Liver (tissue), 9 donors: ENCODE measurements around the gene IPPK. TPM values are rescaled to one million over a fixed set of nuclear protein-coding genes. Genes with fewer than 3 reads are reported as not detected.

ENCODE experiments used
- DNase-seq: peaks from one replicate; pipeline ENCODE4 v3.0.0-alpha.2; 2017; ENCODE audit warnings: low spot score
- H3K27ac ChIP-seq, 2 donors: one replicate each; pipeline ENCODE4 v1.7.0; 2013; ENCODE audit warnings: inconsistent platforms in 2 of 2, low read length in 2 of 2, control low read depth in 1 of 2, low read depth in 1 of 2, mild to moderate bottlenecking in 1 of 2
- H3K27me3 ChIP-seq, 4 donors: one replicate each; pipeline versions ENCODE4 v1.6.1 to v1.7.0; 2013; ENCODE audit warnings: low read length in 3 of 4, inconsistent platforms in 1 of 4, mild to moderate bottlenecking in 1 of 4, moderate library complexity in 1 of 4; ENCODE audit not compliant: control insufficient read depth in 4 of 4, insufficient read depth in 4 of 4
- H3K36me3 ChIP-seq, 4 donors: one replicate each; pipeline versions ENCODE4 v1.6.1 to v1.7.0; 2013; ENCODE audit warnings: low read length in 3 of 4, mild to moderate bottlenecking in 3 of 4, low read depth in 1 of 4, moderate library complexity in 1 of 4; ENCODE audit not compliant: control insufficient read depth in 4 of 4, insufficient read depth in 3 of 4
- H3K4me1 ChIP-seq, 4 donors: one replicate each; pipeline versions ENCODE4 v1.6.1 to v1.7.0; 2013; ENCODE audit warnings: low read length in 3 of 4, mild to moderate bottlenecking in 3 of 4, moderate library complexity in 1 of 4; ENCODE audit not compliant: control insufficient read depth in 4 of 4, insufficient read depth in 4 of 4
- H3K4me3 ChIP-seq, 3 donors: one replicate each; pipeline versions ENCODE4 v1.6.1 to v1.7.0; 2013; ENCODE audit warnings: low read length in 3 of 3, control low read depth in 1 of 3, low read depth in 1 of 3, mild to moderate bottlenecking in 1 of 3
- H3K9ac ChIP-seq, 2 donors: one replicate each; pipeline ENCODE4 v1.7.0; 2013; ENCODE audit warnings: low read length in 2 of 2, mild to moderate bottlenecking in 2 of 2, moderate library complexity in 2 of 2, control low read depth in 1 of 2, low read depth in 1 of 2
- H3K9me3 ChIP-seq, 4 donors: one replicate each; pipeline versions ENCODE4 v1.6.1 to v1.7.0; 2013; ENCODE audit warnings: low read length in 3 of 4; ENCODE audit not compliant: control insufficient read depth in 4 of 4
- CTCF ChIP-seq: fragments of 150-350 bp; IDR thresholded peaks from 2 replicates; pipeline ENCODE4 v1.5.1; 2017; ENCODE audit warnings: improper control_type of control experiment, low read depth, low read length; ENCODE audit not compliant: missing input control
- EGR1 ChIP-seq, 2 donors: IDR thresholded peaks; 2 replicates each; pipeline ENCODE4 v1.6.1; 2016 to 2018; ENCODE audit warnings: antibody characterized with exemption in 2 of 2, low read depth in 2 of 2
- FOXA1 ChIP-seq: IDR thresholded peaks from 2 replicates; pipeline ENCODE4 v1.6.1; 2016; ENCODE audit warnings: antibody characterized with exemption
- FOXA2 ChIP-seq: IDR thresholded peaks from 2 replicates; pipeline ENCODE4 v1.6.1; 2016; ENCODE audit warnings: antibody characterized with exemption
- GABPA ChIP-seq, 2 donors: IDR thresholded peaks in 1 of 2; conservative IDR thresholded peaks in 1 of 2; 2 replicates each; pipeline ENCODE4 v1.6.1; 2016; ENCODE audit warnings: antibody characterized with exemption in 2 of 2, mild to moderate bottlenecking in 1 of 2, moderate library complexity in 1 of 2
- HNF4A ChIP-seq, 2 donors: conservative IDR thresholded peaks; 2 replicates each; pipeline ENCODE4 v1.6.1; 2016; ENCODE audit warnings: antibody characterized with exemption in 2 of 2, mild to moderate bottlenecking in 2 of 2
- MAX ChIP-seq: IDR thresholded peaks from 2 replicates; pipeline ENCODE4 v1.6.1; 2016; ENCODE audit warnings: antibody characterized with exemption
- NR2F2 ChIP-seq: IDR thresholded peaks from 2 replicates; pipeline ENCODE4 v1.6.1; 2016; ENCODE audit warnings: antibody characterized with exemption
- RAD21 ChIP-seq, 2 donors: IDR thresholded peaks; 2 replicates each; pipeline ENCODE4 v1.6.1; 2016; ENCODE audit warnings: antibody characterized with exemption in 2 of 2, mild to moderate bottlenecking in 2 of 2
- REST ChIP-seq: IDR thresholded peaks from 2 replicates; pipeline ENCODE4 v1.6.1; 2016; ENCODE audit warnings: antibody characterized with exemption, mild to moderate bottlenecking
- RXRA ChIP-seq, 2 donors: IDR thresholded peaks; 2 replicates each; pipeline ENCODE4 v1.6.1; 2017 to 2018; ENCODE audit warnings: antibody characterized with exemption in 2 of 2, mild to moderate bottlenecking in 1 of 2
- SP1 ChIP-seq: IDR thresholded peaks from 2 replicates; pipeline ENCODE4 v1.6.1; 2018; ENCODE audit warnings: antibody characterized with exemption, mild to moderate bottlenecking
- TAF1 ChIP-seq: conservative IDR thresholded peaks from 2 replicates; pipeline ENCODE4 v1.6.1; 2016; ENCODE audit warnings: antibody characterized with exemption, mild to moderate bottlenecking
- WGBS: extraction: QIAGEN DNeasy Blood & Tissue Kit; methylation state at CpG from one replicate; pipeline ENCODE4 v1.1.7; 2013; 5-methylcytosine and 5-hydroxymethylcytosine counted together
- polyA plus RNA-seq, 2 donors: library from polyadenylated mRNA; stranded (reverse) in 1 of 2; unstranded in 1 of 2; fragments of 200-250 nt in 1 of 2; fragments of >200 nt in 1 of 2; fragmentation: Nextera tagmentation in 1 of 2; extraction: Ambion mirVana in 1 of 2; gene quantifications; one replicate each; pipeline versions ENCODE4 v1.2.1 to v1.2.3, GENCODE V29; 2013 to 2015
- total RNA-seq, 2 donors: library from RNA; depleted of rRNA; stranded (reverse); fragments of >200 nt; gene quantifications; one replicate each; pipeline ENCODE4 v1.2.3, GENCODE V29; 2014
- TF ChIP-seq, protein P1 (sequence below): IDR thresholded peaks from 2 replicates; pipeline ENCODE4 v1.6.1; 2016; ENCODE audit warnings: antibody characterized with exemption
- donor health status: healthy.
- donor health status: healthy.
- donor health status: healthy.
- donor health status: healthy.
- donor health status: healthy.

The IPPK gene
- total and polyA plus RNA-seq, 4 donors = 2.1 to 5.9 (median 3.6) TPM

DNA sequence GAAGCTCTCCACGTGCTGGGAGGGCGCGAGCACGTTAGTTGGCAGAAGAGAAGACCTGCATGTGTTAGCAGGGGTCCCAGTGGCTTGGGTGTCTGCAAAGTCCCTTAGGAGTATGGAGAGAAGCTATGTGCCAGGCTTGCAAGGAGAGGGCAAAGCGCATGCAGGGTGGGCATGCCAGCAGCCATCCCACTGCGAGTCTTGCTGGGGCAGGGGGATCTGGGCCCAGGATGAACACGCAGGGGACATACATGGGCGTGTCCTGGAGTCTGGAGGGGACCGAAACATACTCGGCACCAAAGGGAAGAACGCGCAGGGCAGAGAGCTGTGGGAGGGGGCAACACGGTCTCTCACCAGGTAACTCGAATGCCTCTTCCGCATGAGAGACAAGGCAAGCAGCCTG lies 43.6 kb upstream of the IPPK start:
- 93% methylated on average over 15 of the region's 15 CpGs for WGBS
- H3K36me3 ChIP-seq = peaks cover 9 to 50% (median 30%) of the 10 kb centered on the region in 4 donors

DNA sequence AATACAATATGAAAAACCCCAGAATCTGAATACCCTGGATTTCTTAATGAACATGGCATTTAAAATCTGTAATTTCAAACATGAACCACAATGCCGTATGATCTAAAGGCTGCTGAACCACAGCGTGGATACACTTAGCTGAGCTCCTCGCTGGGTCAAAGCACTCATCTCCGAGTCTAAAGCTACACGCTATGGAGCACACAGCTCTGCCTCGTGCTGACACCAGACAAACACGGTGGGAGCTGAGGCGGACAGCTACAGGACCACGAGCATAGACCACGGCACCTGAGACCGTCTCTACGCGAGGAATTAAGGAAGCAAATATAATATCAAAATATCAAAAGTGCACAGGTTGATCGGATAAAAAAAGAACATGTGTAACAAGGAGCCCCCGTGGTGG lies 42.8 kb upstream of the IPPK start:
- Histone ChIP-seq H3K36me3 (peaks cover 4 to 43% (median 26%) of the 10 kb centered on the region in 4 donors), H3K9ac (no peak overlapping the region), H3K4me3 (no peak overlapping the region), H3K9me3 (no peaks in the 10 kb centered on the region), H3K27me3 (no peaks in the 10 kb centered on the region), H3K27ac (no peak overlapping the region), H3K4me1 (peaks cover 0 to 4% (median 0%) of the 10 kb centered on the region in 4 donors)
- 97% methylated on average over 15 of the region's 15 CpGs for WGBS
- no peak for TF ChIP-seq TAF1
- TF ChIP-seq FOXA2 = no peak
- no peak for TF ChIP-seq MAX
- TF ChIP-seq, protein P1, sequence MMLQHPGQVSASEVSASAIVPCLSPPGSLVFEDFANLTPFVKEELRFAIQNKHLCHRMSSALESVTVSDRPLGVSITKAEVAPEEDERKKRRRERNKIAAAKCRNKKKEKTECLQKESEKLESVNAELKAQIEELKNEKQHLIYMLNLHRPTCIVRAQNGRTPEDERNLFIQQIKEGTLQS = no peak
- no peak for DNase-seq

More for the DNA sequence above, 43.6 kb upstream of the IPPK start:
- no peak overlapping the region for H3K4me3 ChIP-seq
- no peak for TF ChIP-seq HNF4A (conservative IDR thresholded peaks at IDR 0.05)
- TF ChIP-seq EGR1 (IDR thresholded peaks at IDR 0.05; ENCODE audit: low read depth in 2 of 2) = no peak
- TF ChIP-seq RAD21 (IDR thresholded peaks at IDR 0.05) = no peak
- no peak for TF ChIP-seq REST
- no peak for TF ChIP-seq FOXA1
- TF ChIP-seq NR2F2 = no peak
- TF ChIP-seq SP1 = no peak
- no peak for TF ChIP-seq GABPA (IDR thresholded peaks at IDR 0.05 in 1 of 2, conservative IDR thresholded peaks at IDR 0.05 in 1 of 2)
- peaks cover 0 to 4% (median 0%) of the 10 kb centered on the region in 4 donors for H3K4me1 ChIP-seq
- DNase-seq = no peak
- no peaks in the 10 kb centered on the region for H3K9me3 ChIP-seq
- H3K27ac ChIP-seq = no peak overlapping the region
- H3K27me3 ChIP-seq = no peaks in the 10 kb centered on the region
- no peak overlapping the region for H3K9ac ChIP-seq

GRCh38 chr9:92711844-92712243 lies 41.9 kb upstream of the IPPK start:
- no peak overlapping the region for H3K27ac ChIP-seq
- TF ChIP-seq CTCF = no peak
- TF ChIP-seq RXRA (IDR thresholded peaks at IDR 0.05) = no peak
- TF ChIP-seq EGR1 (IDR thresholded peaks at IDR 0.05; ENCODE audit: low read depth in 2 of 2) = no peak
- H3K27me3 ChIP-seq = no peaks in the 10 kb centered on the region
- H3K4me3 ChIP-seq = no peak overlapping the region
- H3K9me3 ChIP-seq = no peaks in the 10 kb centered on the region
- 67% methylated on average over 6 of the region's 6 CpGs for WGBS
- no peak for DNase-seq
- H3K9ac ChIP-seq = no peak overlapping the region
- H3K36me3 ChIP-seq = peaks cover 0 to 36% (median 22%) of the 10 kb centered on the region in 4 donors
- peaks cover 0 to 4% (median 0%) of the 10 kb centered on the region in 4 donors for H3K4me1 ChIP-seq
